Heart left ventricle (tissue), 16 donors: Measurements from ENCODE around the gene PLPP3. TPM values are rescaled to one million over a fixed set of nuclear protein-coding genes. Genes with fewer than 3 reads are reported as not detected.

Experiments used
- ATAC-seq, 4 donors: fragments of 200-7000 bp; cut with Tn5 transposase; one replicate each; pipeline ENCODE4 v1.9.1; 2020 to 2022; ENCODE audit warnings: moderate library complexity in 4 of 4, mild to moderate bottlenecking in 3 of 4, moderate number of reproducible peaks in 1 of 4
- DNase-seq, 5 donors: peaks; one replicate each; pipeline ENCODE4 v3.0.0-alpha.2; 2020
- H3K27ac ChIP-seq, 12 donors: fragments of 200-600 bp; sonication (generic) in 4 of 12; one replicate each; pipeline versions ENCODE4 v1.5.0 to v1.8.0; 2016 to 2022; ENCODE audit warnings: mild to moderate bottlenecking in 2 of 12
- H3K27me3 ChIP-seq, 9 donors: fragments of 200-600 bp; sonication (generic) in 2 of 9; one replicate each; pipeline versions ENCODE4 v1.5.1 to v1.8.0; 2016 to 2022; ENCODE audit warnings: mild to moderate bottlenecking in 3 of 9
- H3K36me3 ChIP-seq, 9 donors: fragments of 200-600 bp; sonication (generic) in 2 of 9; one replicate each; pipeline versions ENCODE4 v1.5.0 to v1.8.0; 2018 to 2022; ENCODE audit warnings: mild to moderate bottlenecking in 2 of 9
- H3K4me1 ChIP-seq, 12 donors: fragments of 200-600 bp; sonication (generic) in 4 of 12; one replicate each; pipeline versions ENCODE4 v1.5.0 to v1.8.0; 2016 to 2022; ENCODE audit warnings: mild to moderate bottlenecking in 3 of 12
- H3K4me3 ChIP-seq, 12 donors: fragments of 200-600 bp; sonication (generic) in 4 of 12; one replicate each; pipeline versions ENCODE4 v1.5.0 to v1.8.0; 2017 to 2022; ENCODE audit warnings: mild to moderate bottlenecking in 9 of 12, moderate library complexity in 4 of 12
- H3K9me3 ChIP-seq, 12 donors: fragments of 200-600 bp; sonication (generic) in 4 of 12; one replicate each; pipeline versions ENCODE4 v1.5.0 to v1.8.0; 2016 to 2022; ENCODE audit warnings: mild to moderate bottlenecking in 1 of 12
- POLR2A ChIP-seq, 2 donors: fragments of 450-650 bp; IDR thresholded peaks; one replicate each; pipeline ENCODE4 v1.6.1; 2017; ENCODE audit warnings: antibody characterized with exemption in 2 of 2, mild to moderate bottlenecking in 2 of 2, moderate library complexity in 2 of 2
- WGBS, 4 donors: extraction: QIAGEN DNeasy Blood & Tissue Kit in 2 of 4; methylation state at CpG; one replicate each; pipeline versions ENCODE4 v1.1.5 to v1.1.7; 2013 to 2018; 5-methylcytosine and 5-hydroxymethylcytosine counted together
- intact Hi-C, 10 donors: fragments of 100-400 bp; cut with DNase I; formaldehyde crosslinking; loops; one replicate each; pipeline versions ENCODE4 v1.11.1 to v1.14.2; 2022
- polyA plus RNA-seq, 2 donors: library from polyadenylated mRNA; stranded (reverse); fragments of 200-250 nt; gene quantifications; one replicate each; pipeline ENCODE4 v1.2.3, GENCODE V29; 2013
- total RNA-seq, 9 donors: library from RNA; depleted of rRNA in 2 of 9; stranded (reverse); fragments of >200 nt in 2 of 9; fragmentation: NEBNext Ultra II Directional in 3 of 9; extraction: Animal tissue kit (Norgen Biotek cat#: 25700) in 3 of 9; gene quantifications; one replicate each; pipeline versions ENCODE4 v1.1.0 to v1.2.4, GENCODE V29; 2016 to 2023
- TF ChIP-seq, protein P1 (sequence below), 12 donors: fragments of 200-600 bp; sonication (generic) in 4 of 12; IDR thresholded peaks; one replicate each; pipeline versions ENCODE4 v1.5.0 to v1.8.0; 2018 to 2022; ENCODE audit warnings: antibody characterized with exemption in 12 of 12, mild to moderate bottlenecking in 5 of 12
- donor health status: ischemic (EF 13 %, LVEDD 7.1; RV severe dilation, severe dysfunction).
- donor health status: healthy with polysubstance abuse.
- donor health status: DM: no; HTN: yes; CAD: no.
- donor health status: DM: no; HTN: no; CAD: no.
- donor health status: ischemic (EF 25% LVEDD 6.9; RV normal size, moderate dysfunction).
- donor health status: ischemic (EF 25% LVEDD 5.7; RV mildly dilated, moderate dysfunction).
- donor health status: healthy.
- donor health status: DM: yes; HTN: yes; CAD: no.
- donor health status: ischemic (EF 35%, LVEDD 5.7; RV mildly dilated, moderate dysfunction).
- donor health status: nonischemic (EF 11% LVEDD 7.7; RV severe dilation, severe dysfunction).
- donor health status: DM: yes; HTN: yes; CAD: no.
- donor health status: PGD.
- donor health status: ischemic (EF 29% LVEDD 5.4; RV normal size, mild dysfunction).
- donor health status: nonischemic (EF 23%, LVEDD 6.1; RV moderate dilation, normal function).

Gene PLPP3
- total and polyA plus RNA-seq, 11 donors: 17.1 to 221 (median 89.9) TPM

DNA sequence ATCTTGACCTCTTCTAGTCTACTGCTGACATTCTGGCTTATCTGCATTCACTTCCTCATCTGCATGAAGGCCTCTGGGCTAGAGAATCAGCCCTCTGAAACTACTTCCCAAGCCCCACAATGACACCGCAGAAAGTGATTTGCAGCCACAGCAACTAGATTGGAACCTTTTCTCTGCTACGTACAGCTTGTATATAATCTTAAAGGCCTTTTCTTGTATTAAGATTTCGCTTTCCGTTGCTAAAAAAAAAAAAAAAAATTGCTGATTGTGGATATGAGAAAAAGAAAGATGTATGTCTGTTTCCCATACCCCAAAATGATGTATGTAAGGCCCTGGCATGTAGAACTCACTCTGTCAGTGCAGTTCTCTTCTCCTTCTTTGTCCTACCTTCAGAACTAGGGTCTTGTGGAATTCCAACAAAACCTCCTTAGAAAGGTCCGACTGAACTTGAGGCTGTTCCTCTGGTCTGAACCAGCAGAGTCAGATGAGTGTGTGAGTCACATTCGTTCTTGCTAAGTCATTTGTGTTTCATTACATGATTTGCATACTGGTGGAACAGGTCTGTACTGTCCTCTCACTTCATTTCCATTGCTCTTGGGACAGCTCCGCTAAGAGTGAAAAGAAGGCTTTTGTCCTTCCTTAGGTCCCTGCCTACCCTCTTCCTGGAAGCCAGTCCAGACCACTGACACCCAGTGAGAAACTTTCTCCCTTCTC is 62.7 kb downstream of the PLPP3 start:
- TF ChIP-seq POLR2A (IDR thresholded peaks at IDR 0.05): no peak
- TF ChIP-seq, protein P1, sequence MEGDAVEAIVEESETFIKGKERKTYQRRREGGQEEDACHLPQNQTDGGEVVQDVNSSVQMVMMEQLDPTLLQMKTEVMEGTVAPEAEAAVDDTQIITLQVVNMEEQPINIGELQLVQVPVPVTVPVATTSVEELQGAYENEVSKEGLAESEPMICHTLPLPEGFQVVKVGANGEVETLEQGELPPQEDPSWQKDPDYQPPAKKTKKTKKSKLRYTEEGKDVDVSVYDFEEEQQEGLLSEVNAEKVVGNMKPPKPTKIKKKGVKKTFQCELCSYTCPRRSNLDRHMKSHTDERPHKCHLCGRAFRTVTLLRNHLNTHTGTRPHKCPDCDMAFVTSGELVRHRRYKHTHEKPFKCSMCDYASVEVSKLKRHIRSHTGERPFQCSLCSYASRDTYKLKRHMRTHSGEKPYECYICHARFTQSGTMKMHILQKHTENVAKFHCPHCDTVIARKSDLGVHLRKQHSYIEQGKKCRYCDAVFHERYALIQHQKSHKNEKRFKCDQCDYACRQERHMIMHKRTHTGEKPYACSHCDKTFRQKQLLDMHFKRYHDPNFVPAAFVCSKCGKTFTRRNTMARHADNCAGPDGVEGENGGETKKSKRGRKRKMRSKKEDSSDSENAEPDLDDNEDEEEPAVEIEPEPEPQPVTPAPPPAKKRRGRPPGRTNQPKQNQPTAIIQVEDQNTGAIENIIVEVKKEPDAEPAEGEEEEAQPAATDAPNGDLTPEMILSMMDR (IDR thresholded peaks at IDR 0.05): no peak
- no peak overlapping the region for H3K4me3 ChIP-seq
- H3K4me1 ChIP-seq: peaks cover 11 to 98% (median 58%) of the 10 kb centered on the region in 12 donors
- peaks cover 0 to 74% (median 35%) of the 10 kb centered on the region in 9 donors for H3K36me3 ChIP-seq
- H3K27me3 ChIP-seq: no peaks in the 10 kb centered on the region
- H3K9me3 ChIP-seq: no peaks in the 10 kb centered on the region
- intact Hi-C loops: loop anchor here in 1 of 10 donors (10.0 kb wide), 1 partner anchor 58 kb away; the partner anchor contains the start of gene PLPP3
- WGBS, 4 donors: 63 to 69% (median 66%) methylated on average over 7 of the region's 7 CpGs
- H3K27ac ChIP-seq: peak overlapping the region in 11 of 12 donors; percentile 0 to 84 (median 46)
- DNase-seq (no peak), ATAC-seq (peak in 3 of 4 donors; percentile 33 to 56 (median 46))

DNA sequence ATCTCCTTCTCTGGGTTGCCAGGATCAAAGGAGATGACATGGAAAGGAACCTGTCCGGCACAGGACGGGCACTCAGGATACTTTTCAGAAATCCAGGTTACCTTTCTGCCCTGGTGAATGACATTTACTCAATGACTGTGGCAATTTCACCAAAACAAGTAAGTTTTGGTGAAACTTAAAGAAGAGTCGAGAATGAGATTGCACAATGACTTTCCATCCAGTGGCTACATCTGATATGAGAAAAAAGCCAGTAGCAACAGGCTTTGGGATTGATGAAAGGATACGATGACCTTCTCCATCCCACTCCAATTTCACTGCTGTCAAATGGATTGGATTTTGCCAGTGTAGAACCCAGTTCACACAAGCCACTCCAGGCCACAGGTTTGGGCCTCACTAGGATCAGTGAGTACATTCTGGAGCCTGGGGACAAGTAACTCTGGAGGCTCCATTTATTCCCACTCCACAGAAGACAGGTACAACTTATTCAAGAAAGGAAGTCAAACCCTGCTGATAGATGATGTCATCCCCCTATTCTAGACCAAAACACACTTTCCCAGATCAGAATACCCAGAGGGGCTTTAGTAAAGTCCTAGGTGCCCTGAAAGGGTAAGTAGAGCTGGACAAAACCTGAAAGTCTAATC is 63.3 kb downstream of the PLPP3 start:
- WGBS, 4 donors: 88 to 94% (median 93%) methylated on average over 4 of the region's 4 CpGs
- H3K4me3 ChIP-seq: no peak overlapping the region
- intact Hi-C loops: loop anchor here in 2 of 10 donors (1.0 to 10.0 kb wide), 2 partner anchors 34 to 59 kb away; partner anchors contain the start of gene PLPP3 (in 1 of the 2)
- peaks cover 9 to 98% (median 60%) of the 10 kb centered on the region in 12 donors for H3K4me1 ChIP-seq
- TF ChIP-seq, protein P1 (IDR thresholded peaks at IDR 0.05): no peak
- no peak for TF ChIP-seq POLR2A (IDR thresholded peaks at IDR 0.05)
- ATAC-seq (peak in 1 of 4 donors; percentile 6), DNase-seq (no peak)
- no peaks in the 10 kb centered on the region for H3K9me3 ChIP-seq
- H3K27me3 ChIP-seq: no peaks in the 10 kb centered on the region
- peaks cover 0 to 74% (median 39%) of the 10 kb centered on the region in 9 donors for H3K36me3 ChIP-seq
- H3K27ac ChIP-seq: peak overlapping the region in 11 of 12 donors; percentile 16 to 84 (median 46)

DNA sequence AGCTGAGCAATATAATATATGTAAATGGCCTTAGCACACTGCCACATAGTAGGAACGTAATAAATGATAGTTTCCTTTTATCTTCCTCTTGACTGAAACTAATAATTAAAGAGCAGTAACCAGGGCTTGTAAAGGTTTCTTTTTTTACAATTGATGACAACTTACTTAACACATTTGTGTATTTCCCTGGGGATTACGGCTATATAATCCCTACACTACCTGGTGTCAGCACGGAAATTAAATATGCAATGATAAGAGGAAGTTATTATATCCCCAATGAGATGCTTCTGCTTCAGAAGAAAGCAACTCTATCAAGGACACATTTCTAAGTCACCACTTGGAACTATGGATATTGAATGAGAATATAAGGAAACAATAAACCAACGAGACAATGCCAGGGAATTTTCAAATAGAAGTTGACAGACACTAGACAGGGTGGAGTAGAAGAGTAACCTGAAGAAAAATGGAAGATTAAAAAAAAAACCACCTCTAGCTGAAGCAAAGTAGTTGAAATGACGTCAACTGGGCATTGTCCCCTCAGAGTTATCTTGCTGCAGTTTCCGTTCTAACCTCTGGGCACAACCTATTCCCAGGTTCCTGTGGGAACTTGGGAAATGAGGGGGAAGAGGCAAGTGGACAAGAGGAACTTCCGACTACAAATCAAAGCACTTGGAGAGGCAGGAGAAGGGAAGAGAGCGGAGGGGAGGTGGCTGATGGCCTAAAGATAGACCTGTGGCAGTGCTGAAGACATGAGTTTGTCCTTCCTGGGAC is 66.5 kb downstream of the PLPP3 start:
- ATAC-seq (peak in 2 of 4 donors; percentile 6 to 49), DNase-seq (peak in 2 of 5 donors; percentile 27 to 46)
- H3K27me3 ChIP-seq: no peaks in the 10 kb centered on the region
- intact Hi-C loops: loop anchor here in 3 of 10 donors (5.0 to 10.0 kb wide), 2 partner anchors 62 to 64 kb away; partner anchors contain the start of gene PLPP3 (in 3 of the 3)
- H3K9me3 ChIP-seq: no peaks in the 10 kb centered on the region
- TF ChIP-seq POLR2A (IDR thresholded peaks at IDR 0.05): no peak
- TF ChIP-seq, protein P1 (IDR thresholded peaks at IDR 0.05): peak in 3 of 12 donors; percentile 11 to 29 (median 12)
- H3K27ac ChIP-seq: peak overlapping the region in 10 of 12 donors; percentile 19 to 82 (median 54)
- H3K4me1 ChIP-seq: peaks cover 9 to 100% (median 84%) of the 10 kb centered on the region in 12 donors
- WGBS, 4 donors: 53 to 57% (median 54%) methylated on average over 8 of the region's 8 CpGs
- peaks cover 0 to 69% (median 35%) of the 10 kb centered on the region in 9 donors for H3K36me3 ChIP-seq
- no peak overlapping the region for H3K4me3 ChIP-seq
